HT1080 (cell line): ENCODE data around the gene PSMD2. TPM values are rescaled to one million over a fixed set of nuclear protein-coding genes. Genes with fewer than 3 reads are reported as not detected.
"Not testable (repeated sequence)": the region's sequence is repeated elsewhere in the genome, so short reads cannot be mapped to it uniquely, and the experiment has no call there.

Experiments used
- DNase-seq: peaks from one replicate; pipeline ENCODE4 v3.0.0-alpha.2; 2015; ENCODE audit warnings: low read depth
- total RNA-seq: library from RNA; depleted of rRNA; stranded (reverse); fragments of >200 nt; shearing (Covaris generic); gene quantifications from 2 replicates; pipeline ENCODE4 v1.2.3, GENCODE V29; 2014

The PSMD2 gene
- total RNA-seq, 1 experiment from 2014 or later, result 1,674 TPM

GRCh38 chr3:184337981-184338380 lies 38.9 kb downstream of the PSMD2 start:
- DNase-seq, result no peak

GRCh38 chr3:184338511-184338945 lies 39.5 kb downstream of the PSMD2 start:
- no peak for DNase-seq

- DNase-seq, result no peak
Observed at GRCh38 chr3:184339001-184339400, 40.0 kb downstream of the PSMD2 start.

GRCh38 chr3:184339451-184340135 lies 40.6 kb downstream of the PSMD2 start:
- DNase-seq, result not testable (repeated sequence)

GRCh38 chr3:184341925-184342324 lies 42.9 kb downstream of the PSMD2 start:
- no peak for DNase-seq

- DNase-seq, result no peak
Observed at GRCh38 chr3:184343200-184343876, 44.3 kb downstream of the PSMD2 start.

GRCh38 chr3:184344579-184345316 lies 45.7 kb downstream of the PSMD2 start:
- DNase-seq, result no peak

GRCh38 chr3:184345317-184346144 lies 46.5 kb downstream of the PSMD2 start:
- peak; percentile 82 for DNase-seq

GRCh38 chr3:184346480-184347190 lies 47.6 kb downstream of the PSMD2 start:
- no peak for DNase-seq

- DNase-seq, result no peak
Observed at GRCh38 chr3:184347321-184348056, 48.4 kb downstream of the PSMD2 start.

GRCh38 chr3:184348057-184348382 lies 49.0 kb downstream of the PSMD2 start:
- no peak for DNase-seq

- no peak for DNase-seq
Observed at GRCh38 chr3:184349563-184350470, 50.8 kb downstream of the PSMD2 start.

- DNase-seq, result no peak
Observed at GRCh38 chr3:184350618-184351017, 51.6 kb downstream of the PSMD2 start.

- no peak for DNase-seq
Observed at GRCh38 chr3:184351511-184352148, 52.6 kb downstream of the PSMD2 start.

GRCh38 chr3:184352149-184352785 lies 53.2 kb downstream of the PSMD2 start:
- no peak for DNase-seq

- DNase-seq, result no peak
Observed at GRCh38 chr3:184352897-184353545, 54.0 kb downstream of the PSMD2 start.

GRCh38 chr3:184353546-184353941 lies 54.5 kb downstream of the PSMD2 start:
- no peak for DNase-seq
